DMS153 (cell line): Measurements from ENCODE around the gene TP73.

Experiments used
- DNase-seq: peaks from one replicate; lab custom pipeline; 2025; lab: John Stamatoyannopoulos, UW

Gene TP73

DNA sequence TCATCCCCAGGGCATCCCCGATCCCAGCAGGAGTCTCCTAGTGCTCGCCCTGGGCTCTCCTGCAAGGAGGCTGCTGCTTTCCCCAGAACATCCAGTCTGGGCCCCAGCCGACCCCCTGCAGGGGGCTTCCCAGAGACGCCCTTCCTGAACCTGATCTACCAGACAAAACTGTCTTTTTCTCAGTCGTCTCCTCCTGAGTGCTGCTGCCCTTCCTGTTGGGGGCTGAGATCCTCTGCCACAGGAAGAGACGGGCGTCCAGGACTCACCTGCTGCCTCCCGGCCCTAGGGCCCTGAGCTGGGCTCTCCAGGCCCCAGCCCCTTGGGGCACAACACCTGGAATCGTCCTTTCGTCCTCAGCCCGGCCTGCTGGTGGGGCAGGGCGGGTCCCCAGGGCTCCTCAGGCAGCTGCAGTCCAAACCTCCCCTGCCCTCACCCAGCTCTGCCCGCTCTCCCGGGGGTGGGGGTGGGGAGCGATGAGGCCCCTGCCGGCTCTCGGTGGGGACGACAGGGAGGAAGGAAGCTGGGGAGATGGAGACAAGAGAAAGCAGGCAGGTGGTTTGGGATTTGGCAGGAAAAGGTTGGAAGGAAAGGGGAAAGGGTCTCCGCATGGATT, 36.9 kb downstream of the TP73 start:
- DNase-seq: no peak

DNA sequence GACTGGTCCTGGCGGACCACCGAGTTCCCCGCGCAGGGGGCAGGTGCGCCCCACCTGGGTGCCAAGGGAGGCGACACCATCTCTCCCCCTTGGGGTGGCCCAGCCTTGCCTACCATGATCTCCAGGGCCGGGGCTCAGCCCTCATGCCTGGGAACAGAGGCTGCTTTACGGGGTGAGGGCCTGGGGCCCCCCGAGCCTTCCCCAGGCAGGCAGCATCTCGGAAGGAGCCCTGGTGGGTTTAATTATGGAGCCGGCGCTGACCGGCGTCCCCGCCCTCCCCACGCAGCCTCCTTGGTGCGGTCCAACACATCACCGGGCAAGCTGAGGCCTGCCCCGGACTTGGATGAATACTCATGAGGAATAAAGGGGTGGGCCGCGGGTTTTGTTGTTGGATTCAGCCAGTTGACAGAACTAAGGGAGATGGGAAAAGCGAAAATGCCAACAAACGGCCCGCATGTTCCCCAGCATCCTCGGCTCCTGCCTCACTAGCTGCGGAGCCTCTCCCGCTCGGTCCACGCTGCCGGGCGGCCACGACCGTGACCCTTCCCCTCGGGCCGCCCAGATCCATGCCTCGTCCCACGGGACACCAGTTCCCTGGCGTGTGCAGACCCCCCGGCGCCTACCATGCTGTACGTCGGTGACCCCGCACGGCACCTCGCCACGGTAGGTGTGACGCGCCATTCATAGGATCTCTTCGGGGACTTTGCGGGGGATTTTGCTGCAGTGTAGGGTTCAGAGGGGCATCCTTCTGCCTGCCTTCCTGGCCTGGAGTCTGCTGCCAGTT, 38.2 kb downstream of the TP73 start:
- peak; percentile 56 for DNase-seq

DNA sequence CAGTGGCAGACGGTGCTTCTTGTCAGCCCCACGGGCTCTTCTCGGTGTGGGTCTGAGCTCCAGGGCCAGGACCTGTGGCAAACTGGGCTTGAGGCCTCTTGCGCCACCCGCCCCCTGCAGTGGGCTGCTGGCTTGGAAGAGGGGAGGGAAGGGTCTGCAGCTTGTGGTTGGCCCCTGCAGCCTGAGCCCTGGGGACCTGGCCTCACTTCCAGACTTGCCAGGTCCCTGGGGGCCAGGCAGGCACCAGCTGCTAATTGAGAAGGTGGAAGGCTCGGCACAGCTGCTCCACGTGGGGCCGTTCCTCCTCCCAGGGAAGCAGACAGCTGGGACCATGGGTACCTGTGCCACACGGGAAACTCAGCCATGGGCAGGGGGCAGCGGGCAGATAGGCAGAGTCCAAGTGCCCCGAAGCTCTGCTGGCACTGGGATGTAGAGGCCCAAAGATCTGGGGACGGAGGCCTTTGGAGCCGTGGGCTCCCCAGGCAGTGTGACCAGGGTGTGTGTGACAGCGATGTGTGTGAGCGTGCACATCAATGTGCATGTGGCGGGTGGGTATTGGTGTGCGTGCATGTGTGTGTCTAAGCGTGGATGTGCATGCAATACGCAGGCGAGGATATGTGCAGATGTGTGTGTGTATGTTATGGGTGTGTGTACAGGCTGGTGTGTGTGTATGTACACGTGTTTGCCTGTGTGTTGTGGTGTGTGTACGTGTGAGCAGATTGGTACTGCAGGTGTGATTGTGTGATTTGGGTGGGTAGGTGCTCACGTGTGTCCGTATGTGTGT, 39.3 kb downstream of the TP73 start:
- peak; percentile 40 for DNase-seq

DNA sequence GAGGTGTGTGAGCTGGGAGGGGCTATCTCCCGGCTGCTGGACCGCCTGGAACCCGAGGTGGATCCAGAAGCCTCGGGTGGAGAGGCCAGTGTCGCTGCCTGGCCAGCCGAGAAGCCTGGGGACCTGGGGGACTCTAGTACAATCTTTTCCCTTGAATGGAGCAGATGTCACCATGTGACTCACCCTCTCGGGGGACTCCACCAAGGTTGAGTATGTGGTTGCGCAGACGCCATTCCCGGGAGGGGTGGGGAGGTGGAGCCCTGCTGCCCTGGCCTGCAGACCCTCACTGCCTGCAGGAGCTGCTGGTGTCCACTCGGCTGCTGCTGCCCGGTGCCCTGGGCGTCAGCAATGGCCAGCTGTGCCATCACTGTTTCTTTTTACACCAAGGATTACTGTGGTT, 40.3 kb downstream of the TP73 start:
- no peak for DNase-seq

DNA sequence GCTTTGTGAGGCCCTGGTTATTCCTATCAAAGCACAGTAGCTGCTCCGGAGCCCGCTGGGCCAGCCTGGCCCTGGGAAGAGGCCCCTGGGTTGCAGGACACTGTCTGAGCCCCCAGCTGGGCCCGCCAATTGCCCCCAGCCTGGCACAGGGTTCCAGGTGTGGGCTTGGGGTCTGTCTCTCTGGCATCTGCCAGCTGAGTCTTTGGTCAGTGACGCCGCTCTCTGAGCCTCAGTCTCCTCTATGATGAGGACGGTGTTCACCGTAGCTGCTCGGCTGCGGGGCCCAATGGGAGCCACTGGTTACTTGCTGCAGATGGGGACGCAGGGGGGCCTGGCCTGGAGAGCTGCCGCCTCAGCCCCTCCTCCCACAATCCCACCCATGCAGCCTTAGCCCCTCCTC, 41.0 kb downstream of the TP73 start:
- DNase-seq: no peak

DNA sequence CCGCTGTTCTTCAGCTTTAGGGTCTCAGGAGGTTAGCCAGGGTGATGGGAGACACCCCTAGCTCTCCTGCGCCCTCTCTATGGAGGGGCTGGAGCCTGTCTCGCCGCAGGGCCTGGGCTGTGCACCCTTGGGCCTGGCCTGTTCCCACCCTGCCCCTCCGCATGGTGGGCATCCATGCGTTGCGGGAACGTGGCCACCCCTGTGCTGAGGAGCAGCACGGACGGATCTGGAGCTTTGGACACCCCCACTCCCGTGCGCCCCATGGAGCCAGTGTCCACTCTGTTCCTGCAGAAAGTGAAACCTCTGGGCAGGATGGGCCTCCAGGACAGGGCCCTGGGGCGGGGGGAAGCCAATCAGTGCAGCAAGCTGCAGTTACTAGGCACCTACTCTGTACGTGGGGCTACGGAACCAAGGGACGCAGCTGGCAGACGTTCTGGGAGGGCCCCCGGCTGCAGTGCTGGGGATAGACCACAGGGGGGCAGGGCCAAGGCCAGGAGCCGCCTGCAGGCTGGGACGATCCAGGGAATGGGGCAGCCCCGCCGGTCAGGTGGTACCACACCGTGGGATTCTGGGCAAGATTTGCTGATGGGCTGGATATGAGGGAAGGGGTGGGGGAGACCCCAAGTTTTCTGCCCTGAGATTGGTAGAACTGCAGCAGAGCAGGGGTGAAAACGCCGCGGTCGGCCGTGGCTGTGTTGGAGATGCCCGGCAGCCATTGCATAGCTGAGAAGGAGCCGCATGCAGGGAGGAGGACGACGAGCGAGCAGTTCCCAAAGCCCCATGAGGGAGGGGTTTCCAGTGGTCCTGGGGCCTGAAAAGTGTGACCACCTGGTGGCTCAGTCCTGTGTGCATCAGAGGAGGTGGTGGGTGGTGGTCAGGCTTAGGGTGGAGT, 43.3 kb downstream of the TP73 start:
- DNase-seq: no peak

DNA sequence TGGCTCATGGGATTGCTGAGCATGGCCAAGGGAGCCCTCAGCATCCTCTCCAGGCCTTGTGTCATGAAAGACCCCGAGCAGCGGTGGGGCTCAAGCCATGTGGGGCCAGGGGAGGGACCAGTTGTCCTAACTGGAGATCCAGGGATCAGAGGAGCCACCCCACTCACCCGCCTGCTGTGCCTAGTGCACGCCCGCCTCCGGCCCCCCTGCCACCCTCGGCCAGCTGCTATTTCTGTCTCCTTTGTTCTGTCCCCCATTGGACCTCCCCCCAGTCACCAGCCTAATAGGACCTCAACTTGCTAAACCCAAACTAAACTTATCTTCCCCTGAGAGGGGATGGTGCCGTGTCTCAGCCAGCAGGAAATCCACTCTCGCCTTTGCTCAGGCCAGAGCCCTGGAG, 44.4 kb downstream of the TP73 start:
- DNase-seq: no peak

DNA sequence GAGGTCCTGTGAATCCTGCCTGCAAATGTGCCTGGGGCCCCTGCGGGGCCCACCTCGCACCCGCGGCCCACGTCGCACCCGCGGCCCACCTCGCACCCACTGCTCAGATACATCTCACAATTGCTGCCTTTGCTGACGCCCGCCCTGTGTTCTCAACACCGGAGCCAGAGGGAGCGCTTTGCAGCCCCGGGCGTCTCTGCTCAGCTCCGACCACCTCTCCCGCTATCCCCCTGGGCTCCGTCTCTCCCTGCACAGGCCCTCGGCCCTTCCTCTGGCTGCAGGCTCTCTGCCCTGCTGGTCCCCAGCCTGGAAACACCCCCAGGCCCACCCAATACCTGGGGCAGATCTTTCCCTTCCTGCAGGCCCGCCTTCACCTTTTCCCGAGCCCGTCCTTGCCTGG, 44.8 kb downstream of the TP73 start:
- DNase-seq: no peak

DNA sequence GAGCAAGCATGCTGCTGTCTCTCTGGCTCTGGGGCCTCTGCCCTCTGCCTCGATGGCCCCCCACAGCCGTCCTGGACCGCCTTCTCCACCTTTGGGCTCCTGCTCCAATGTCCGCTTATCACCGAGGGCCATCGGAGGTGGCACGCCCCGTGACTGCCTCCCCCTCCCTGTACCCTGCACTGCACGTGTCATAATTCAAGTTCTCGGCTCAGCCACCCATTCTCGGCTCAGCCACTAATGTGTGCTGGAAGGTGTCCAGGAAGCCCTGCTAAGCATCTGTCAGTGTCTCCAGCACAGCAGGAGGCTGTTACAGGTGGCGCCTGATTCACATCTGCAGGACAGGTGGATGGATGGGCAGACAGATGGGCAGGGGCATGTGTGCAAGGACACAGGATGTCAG, 45.5 kb downstream of the TP73 start:
- DNase-seq: peak; percentile 97

DNA sequence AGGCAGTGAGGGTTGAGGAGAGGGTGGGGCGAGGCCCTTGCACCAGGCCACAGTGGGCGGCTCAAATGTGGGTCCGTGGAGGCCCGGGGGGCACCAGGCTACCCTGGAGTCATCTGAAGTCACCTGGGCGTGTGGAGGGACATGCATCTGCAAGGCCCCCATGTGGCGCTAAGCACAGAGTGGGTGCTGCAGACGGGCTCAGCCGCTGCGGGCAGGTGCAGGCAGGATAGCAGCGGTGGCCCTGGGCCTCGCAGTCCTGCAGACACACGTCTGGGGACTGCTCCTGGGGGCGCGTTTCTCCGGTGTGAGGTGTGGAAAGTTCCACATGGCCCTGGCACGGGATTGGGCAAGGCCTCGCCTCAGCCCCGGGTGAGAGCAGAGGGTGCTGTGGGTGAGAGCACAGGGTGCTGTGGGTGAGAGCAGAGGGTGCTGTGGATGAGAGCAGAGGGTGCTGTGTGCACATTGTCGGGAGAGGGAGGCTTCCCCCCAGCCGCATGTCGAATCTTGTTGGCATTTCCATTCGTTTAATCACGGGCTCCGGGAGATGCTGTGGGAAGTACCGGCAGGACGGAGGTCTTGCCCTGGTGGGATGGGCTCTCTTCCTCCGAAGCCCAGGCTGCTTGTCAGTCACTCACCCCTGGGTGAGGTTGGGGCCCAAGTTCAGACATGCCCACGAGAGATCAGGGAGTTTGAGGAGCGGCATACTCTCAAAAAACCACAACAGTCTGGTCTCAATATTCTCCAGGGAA, 46.5 kb downstream of the TP73 start:
- DNase-seq: no peak

DNA sequence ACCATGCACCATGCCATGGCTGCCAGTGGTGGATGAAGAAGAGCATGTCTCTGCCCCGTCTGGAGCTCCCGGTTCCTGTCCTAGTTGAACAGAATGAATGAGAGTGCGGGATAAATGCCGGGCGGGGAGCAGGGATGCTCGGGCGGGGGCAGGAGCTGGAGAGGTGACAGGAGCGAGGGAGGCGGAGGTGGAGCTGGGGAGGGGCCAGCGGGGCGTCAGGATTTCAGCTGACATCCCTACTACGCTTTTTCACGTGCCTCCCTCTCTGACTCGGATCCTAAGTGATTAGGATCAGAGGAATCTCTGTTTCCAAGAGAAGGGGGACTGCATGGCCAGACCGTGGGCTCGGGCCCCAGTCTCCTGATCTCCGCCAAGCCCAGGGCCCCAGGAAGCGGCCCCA, 47.3 kb downstream of the TP73 start:
- no peak for DNase-seq

DNA sequence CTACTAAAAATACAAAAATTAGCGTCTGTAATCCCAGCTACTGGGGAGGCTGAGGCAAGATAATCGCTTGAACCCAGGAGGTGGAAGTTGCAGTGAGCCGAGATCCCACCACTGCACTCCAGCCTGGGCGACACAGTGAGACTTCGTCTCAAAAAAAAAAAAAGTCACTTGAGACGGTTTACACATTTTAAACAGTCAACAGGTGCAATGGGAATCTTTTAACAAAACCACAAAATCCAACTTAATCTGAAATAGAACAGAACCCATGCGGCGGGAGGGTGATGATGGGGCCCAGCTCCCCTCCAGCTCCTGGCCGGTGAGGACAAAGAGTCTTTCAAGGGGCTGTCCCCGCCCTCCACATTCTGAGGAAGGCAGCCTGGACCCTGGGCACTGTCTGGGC, 48.3 kb downstream of the TP73 start:
- DNase-seq: no peak

DNA sequence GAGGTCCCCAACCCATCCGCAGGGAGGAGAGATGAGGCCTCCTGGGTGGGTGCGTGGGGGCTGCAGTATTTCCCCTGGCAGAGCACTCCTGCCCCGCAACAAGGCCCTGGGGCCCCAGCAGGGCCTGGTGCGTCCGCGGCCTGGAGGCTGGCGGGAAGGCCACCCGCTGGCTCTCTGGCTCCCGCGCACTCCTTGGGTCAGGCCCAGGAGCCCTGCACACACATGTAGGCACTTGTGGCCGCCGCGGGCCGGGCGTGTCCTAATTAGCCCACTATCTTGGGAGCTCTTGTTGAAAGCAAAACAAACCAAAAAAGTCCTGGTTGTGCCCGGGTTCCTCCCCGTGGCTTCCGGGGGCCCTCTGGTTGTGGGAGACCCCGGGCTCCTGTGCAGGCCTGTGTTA, 50.2 kb downstream of the TP73 start:
- DNase-seq: no peak

DNA sequence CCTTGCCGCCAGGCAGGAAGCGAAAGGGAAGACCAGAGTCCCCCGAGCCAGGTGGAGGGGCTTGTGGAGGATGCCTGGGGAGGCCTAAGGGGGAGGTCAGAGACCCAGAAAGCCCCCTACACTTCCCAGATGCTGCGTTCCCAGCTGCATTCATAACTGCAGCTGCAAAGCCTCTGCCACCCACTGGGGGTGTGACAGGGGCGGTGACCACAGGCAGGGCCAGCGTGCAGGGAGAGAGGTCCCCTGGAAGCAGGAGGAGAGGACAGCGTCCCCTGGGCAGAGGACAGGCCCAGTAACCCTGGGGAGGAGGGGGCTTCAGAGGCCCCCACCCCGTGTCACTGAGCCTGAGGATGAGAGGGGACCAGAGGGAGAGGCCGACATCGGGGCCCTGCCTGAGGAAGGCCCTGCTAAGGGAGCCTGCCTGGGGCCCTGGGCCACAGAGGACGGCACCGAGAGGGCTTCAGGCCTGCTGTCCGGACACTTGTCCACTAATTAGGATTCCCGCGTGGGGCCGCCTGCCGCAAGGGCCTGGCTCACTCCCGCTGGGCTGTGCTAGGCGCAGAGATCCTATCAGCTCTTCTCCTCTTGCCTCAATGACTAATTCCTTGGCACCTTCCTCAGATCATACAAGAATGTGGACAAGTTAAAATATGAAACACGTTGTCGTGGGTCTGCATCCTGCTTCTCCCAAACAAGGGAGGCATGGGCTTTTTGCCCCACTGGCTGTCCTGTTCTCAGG, 50.8 kb downstream of the TP73 start:
- no peak for DNase-seq

DNA sequence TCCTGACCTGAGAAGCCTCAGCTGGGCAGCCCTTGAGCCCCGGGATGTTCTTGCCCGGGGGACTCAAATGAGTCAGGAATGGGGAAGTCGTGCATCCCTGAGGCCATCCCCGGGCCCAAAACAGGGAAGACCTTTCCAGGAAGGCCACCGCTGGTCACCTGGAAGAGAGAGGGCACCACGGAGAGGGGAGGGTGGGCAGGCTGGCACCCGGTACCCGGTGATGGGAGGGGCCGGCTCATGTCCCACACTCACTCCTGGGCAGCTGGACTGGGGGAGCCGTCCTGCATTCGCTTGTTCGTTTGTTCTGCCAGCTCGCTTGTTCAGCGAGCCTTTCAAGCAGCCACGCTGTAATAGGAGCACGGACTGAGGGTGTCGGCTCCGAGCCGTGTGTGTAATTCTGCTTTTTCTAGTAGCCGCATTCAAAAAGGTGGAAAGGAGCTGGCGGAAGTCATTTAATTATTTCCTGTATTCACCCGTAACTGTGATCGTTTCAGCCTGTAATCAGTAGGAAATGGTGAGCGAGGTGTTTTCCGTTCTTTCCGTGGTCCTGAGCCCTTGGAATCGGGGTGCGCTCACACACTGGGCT, 51.6 kb downstream of the TP73 start:
- no peak for DNase-seq

DNA sequence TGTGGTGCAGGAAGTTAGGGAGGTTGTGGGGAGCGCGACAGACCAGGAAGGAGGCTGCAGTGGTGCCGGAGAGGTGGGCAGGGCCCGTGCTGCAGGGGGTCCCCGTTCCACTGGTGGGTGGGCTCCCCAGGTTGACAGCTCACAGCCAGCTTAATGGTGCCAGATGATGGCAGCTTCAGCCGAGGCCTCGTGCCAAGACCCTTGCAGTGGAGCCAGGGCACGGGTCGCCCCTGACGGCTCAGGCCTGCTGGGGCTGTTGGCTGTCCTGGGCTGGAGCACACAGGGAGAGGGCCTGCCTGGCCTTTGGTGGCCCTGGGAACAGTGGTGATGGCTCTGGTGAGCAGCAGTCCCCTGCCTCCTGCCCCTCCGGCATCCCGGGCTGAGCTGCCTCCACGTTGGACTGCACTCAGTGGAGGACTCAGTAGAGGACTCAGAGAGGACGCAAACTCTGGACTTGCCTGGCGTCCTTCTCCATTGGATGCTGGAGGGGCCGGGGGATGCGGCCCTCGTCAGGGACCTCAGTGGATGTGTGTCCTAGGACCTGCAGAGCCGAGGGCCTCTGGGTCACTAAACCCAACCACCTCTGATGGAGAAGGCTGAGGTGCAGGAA, 53.1 kb downstream of the TP73 start:
- DNase-seq: no peak

DNA sequence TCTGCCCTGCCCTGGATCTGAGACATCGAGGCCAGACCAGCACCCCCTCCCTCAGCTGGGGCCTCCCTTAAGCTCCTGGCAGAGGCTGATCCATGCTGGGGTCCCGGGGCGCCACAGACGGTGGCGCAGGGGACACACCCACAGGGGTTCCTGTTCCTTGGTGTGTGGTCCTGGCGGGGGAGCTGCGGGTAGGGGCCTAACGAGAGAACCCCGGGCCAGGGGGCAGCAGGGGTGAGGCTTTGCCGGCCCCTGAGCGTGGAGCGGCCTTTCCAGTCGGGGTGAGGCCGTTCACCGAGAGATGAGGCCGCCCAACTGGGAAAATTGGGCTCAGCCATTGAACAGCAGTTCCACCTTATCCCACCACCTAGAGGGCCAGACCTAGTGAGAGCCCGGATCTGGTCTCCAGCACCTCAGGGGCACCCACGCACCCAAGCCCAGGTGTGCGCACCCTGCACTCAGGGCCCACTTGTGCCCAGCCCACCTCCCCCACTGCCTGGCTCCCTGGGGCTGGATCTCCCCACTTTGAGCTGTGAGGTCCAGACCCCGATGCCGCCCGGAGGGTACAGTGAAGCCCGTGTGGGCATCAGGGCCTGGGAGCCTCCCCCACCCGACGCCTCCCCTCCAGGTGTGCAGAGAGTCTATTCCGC, 54.5 kb downstream of the TP73 start:
- no peak for DNase-seq

DNA sequence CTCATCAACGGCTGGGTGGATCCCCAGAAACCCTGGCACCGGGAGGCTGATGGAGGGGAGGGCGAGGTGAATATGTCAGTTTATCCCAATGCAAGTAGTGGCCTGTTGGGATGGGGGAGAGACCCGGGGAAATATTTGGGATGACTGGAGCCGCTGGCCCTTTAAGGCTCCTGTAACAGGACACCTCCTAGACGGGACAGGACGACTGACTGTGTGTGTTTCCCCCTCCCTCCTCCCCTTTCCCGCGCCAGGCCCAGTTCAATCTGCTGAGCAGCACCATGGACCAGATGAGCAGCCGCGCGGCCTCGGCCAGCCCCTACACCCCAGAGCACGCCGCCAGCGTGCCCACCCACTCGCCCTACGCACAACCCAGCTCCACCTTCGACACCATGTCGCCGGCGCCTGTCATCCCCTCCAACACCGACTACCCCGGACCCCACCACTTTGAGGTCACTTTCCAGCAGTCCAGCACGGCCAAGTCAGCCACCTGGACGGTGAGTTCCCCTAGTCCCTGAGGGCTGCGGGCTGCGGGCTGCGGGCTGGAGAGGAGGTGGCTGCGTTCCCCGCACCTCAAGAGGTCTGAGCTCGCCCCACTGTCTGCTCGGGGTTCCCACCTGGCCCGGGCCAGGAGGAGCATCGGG, 55.1 kb downstream of the TP73 start:
- DNase-seq: no peak

DNA sequence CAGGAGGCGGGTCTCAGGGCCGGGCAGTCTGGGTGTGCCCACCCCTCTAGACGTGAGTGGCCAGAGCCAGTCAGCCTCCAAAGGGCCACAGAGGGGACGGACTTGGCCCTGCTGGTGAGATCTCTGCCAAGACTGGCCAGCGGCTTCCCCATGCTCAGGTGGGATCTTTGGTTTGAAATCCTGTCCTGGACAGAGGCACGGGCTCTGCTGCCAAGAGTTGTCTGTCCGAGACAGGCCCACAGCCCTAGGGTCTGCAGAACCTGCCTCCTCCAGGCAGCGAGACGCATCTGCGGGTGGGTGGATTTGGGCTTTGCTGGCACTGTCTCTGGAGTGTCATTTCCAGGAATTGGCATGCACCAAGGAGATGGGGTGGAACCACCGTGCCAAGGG, 55.6 kb downstream of the TP73 start:
- DNase-seq: no peak
